ENCODE results near the gene ATAD1.
"Not testable (repeated sequence)": the region's sequence is repeated elsewhere in the genome, so short reads cannot be mapped to it uniquely, and the experiment has no call there.

ATAD1 gene

DNA sequence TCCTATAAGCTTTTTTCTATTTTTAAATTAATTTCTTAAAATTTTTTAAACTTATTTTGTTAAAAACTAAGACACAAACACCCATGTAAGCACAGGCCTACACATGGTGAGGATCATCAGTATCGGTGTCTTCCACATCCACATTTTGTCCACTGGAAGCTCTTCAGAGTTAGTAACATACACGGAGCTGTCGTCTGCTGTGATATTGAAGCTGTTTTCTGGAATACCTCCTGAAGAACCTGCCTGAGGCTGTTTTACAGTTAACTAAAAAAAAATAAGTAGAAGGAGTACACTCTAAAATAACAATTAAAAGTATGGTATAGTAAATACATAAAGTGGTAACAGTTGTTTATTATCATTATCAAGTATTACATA is 27.6 kb upstream of the ATAD1 start:
- no peak for DNase-seq

DNA sequence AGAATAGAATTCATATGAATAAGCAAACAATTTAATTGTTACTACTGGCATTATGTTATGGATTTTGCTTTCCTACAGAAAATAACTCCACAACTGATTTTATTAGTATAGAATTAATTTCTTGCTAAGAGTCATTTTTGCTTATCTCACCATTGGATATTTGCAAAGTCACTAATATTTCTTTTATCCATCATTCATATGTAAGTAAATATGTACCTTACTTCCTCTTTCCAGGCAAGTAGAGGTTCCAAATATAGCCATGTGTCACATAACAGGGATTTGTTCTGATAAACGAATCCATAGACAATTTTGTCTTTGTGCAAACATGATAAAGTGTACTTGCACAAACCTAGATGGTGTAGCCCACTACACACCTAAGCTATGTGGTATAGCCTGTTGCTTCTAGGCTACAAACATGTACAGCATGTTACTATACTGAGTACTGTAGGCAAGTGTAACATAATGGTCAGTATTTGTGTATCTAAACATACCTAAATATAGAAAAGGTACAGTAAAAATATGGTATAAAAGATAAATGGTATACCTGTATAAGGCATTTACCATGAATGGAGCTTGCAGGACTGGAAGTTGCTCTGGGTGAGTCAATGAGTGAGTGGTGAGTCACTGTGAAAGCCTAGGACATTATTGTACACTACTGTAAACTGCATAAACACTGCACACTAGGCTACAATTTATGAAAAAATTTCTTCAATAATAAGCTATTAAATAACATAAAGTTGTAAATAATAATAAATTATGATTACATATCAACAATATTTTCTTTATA is 27.0 kb upstream of the ATAD1 start:
- DNase-seq = peak; percentile 7

DNA sequence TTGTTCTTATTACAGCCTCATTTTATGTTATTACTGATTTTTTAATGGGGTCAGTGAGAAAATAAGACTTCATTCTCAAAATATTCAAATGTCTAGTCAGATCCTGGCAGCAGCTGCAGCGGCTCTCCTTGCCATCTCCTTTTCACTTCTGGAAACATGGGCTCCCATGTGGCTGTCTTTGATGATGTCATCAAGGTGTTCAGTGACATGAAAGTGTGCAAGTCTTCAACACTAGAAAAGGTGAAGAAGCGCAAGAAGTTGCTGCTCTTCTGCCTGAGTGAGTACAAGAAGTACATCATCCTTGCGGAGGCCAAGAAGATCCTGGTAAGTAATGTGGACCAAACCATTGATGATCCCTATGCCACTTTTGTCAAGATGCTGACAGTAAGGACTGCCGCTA is 25.7 kb upstream of the ATAD1 start:
- DNase-seq = no peak

- DNase-seq = no peak
Observed at GRCh38 chr10:87842776-87843497, 24.9 kb upstream of the ATAD1 start.

DNA sequence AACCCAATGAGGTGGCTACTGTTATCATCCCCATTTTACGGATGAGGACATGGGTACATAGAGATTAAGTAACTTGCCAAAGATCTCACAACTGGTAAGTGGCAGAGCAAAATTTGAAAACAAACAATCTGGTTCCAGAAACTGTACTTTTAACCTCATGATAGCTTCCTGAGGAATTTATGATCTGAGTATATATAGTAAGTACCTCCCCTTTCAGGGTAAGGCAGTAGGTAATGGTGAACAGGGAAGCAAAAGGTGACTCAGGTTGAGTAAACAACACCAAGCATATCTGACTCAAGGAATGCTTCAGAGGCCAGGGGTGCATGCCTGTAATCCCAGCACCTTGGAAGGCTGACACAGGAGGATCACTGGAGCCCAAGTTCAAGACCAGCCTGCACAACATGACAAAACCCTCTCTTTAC is 24.2 kb upstream of the ATAD1 start:
- DNase-seq = no peak

- no peak for DNase-seq
Observed at GRCh38 chr10:87841186-87841585, 23.2 kb upstream of the ATAD1 start.

GRCh38 chr10:87838650-87839049 is 20.6 kb upstream of the ATAD1 start:
- no peak for DNase-seq

DNA sequence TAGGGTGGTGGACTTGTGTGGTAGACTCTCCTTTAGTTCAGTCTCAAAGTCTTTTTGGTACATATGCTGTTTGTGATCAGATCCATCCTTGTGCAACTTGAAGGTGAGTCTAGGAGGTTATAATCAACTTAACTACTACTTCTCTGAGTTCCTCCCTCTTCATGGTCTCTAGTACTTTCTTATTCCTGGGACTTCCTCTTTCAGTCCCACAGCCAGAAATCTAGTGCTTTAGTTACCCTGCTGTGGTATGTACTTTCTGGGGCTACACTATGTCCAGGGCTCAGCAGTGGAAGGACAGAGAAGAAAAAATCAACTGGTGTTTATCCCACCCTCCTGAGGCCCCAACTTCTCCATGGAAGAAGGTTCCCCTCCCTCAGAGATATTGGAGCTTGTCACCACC is 19.4 kb upstream of the ATAD1 start:
- no peak for DNase-seq

- DNase-seq = no peak
Observed at GRCh38 chr10:87836098-87836497, 18.1 kb upstream of the ATAD1 start.

GRCh38 chr10:87829986-87830729 is 12.1 kb upstream of the ATAD1 start:
- no peak for DNase-seq

DNA sequence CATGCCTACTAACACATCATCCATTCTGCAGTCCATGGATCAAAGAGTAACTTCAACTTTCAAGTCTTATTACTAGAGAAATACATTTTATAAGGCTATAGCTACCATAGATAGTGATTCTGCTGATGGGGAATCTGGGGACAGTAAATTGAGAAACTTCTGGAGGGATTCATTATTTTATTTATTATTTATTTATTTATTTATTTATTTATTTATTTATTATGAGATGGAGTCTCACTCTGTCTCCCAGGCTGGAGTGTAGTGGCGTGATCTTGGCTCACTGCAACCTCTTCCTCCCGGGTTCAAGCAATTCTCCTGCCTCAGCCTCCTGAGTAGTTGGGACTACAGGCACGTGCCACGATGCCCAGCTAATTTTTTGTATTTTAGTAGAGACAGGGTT is 11.0 kb upstream of the ATAD1 start:
- not testable (repeated sequence) for DNase-seq

GRCh38 chr10:87827681-87828080 is 9.7 kb upstream of the ATAD1 start:
- no peak for DNase-seq

- no peak for DNase-seq
Observed at GRCh38 chr10:87826653-87827052, 8.6 kb upstream of the ATAD1 start.

GRCh38 chr10:87819289-87819585 is 1.2 kb upstream of the ATAD1 start:
- no peak for DNase-seq

DNA sequence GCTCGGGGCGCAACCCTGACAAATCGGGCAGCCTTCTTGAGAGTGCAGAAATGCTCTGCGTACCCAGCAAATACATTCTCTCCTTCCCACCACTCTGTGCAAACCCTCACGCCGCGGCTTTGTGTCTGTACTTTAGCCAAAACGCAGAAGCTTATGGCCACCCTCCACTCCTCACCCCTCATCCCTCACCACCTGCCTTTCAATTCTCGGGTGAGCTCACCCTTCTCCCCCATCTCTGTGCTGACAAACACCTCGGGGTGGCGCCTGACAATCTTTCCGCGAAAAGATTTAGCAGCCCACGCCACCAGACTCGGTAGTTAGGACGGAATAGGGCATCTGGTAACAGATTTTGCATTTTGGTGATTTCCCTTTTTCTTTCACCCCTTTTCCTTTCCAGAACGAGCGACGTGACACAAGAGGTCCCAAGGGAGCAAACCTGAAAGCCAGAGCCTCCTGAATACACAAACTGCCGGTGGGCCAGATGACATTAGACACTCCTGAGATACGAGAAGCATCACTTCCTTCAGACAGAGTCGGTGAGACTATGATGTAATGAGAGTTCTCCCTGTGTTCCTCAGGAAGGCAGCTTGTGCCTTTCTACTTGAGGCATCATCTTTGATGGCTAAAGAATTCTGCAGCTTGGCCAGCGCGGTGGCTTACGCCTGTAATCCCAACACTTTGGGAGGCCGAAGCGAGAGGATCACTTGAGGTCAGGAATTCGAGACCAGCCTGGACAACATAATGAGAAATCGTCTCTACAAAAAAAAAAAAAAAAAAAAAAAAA is 671 bp upstream of the ATAD1 start:
- DNase-seq = peak; percentile 74

DNA sequence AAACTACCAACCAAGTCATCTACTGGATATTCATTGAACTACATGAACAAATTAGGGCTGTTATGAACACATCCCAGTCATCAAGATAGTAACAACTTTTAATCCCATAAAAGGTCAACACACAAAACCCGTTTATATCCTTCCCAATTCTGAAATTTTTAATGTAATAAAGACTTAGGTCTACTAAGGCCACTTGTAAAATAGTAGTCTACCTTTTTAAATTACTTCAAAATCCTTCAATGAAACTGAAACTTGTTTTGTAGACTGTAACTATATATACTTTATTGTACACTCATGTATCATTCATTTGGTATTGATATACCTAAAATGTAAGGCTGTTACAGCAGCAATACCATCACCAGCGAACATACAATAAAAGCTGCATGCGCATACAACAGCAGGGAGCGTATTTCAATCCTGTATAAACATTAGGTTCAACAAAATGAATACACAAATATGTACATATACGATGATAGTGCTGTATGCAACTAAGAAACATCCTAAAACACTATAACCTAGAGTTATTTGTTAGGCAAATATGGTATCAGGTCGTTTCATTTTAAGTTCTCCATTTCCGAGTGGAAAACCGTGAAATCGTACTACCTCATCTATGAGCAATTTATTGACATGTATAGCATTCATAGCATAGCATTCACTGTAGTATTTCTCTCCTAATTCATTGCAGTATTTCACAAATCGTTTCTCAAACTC is 973 bp downstream of the ATAD1 start:
- no peak for DNase-seq

DNA sequence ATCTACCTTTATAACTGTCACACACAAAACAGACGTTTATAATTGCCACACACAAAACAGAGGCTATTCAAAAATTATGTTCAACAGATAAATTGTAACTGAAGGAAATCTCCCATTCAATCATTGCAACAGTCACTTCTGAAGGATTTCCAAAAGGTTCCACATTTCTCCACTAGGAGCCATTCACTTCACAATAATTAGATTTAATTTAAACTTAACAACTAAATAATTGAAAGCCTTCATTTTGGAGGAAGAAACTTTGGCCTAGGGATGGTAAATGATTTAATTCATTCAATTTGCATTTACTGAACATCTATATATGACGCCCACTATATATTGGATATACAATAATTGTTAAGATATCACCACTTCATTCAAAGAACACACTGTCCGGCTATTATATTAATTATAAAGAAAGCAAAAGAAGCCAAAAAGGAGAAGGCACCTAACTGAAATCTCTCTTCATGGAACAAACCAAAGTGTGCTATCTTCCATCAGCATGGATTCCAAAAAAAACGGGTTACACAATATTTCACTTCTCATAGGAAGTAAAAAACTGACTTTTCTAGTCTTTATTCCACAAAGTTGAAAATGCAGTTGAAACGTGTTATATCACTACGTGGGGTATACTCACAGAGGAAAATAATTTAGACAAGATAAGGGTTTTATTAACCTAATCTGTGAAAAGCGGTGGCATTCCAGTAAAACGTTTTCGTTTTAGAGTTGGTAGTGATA is 1.7 kb downstream of the ATAD1 start:
- no peak for DNase-seq

DNA sequence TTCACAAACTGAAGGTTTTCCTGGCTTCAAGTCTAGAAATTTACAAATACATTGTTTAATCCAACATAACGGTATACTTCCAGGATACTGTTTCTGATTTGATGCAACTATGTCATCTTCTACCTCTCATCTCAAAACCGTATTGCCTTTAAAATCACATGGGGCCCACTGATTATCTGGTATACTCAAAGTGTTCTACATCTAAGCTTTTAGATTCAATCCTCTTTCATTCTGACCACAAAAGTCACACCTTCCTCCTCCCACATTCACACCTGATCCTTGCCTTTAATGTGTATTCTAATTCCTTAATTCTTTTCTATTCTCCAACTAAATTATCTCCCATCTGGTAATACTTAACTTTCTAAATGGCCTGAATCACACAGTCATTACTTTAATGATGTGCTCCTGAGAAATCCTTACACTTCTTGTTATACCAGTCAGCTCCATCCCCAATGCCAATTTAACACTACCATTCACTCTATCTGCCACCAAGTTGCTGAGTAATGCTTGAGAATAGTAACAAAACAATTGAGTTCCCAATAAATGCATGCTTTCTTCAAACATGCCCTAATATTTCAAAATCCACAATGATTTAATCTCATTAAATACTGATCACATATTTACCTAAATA is 13.0 kb downstream of the ATAD1 start:
- DNase-seq = no peak

DNA sequence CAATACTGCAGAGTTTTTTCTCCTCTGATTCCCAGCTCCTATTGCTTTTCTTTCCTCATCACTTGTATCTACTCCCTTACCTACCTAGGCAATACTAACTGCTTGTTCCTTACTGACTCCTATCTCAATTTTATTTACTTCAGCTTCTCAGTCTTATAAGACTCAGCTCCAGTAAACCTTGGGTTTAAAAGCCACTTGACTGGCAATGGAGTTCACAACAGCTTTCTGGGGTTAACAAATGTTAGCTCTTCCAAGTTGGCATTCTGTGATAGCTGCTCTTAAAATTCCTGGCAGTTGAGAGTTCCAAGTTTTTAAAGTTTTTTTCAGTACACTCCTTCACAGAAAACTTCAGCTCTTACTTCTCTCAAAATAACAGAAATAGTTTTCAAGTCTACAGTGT is 14.2 kb downstream of the ATAD1 start:
- no peak for DNase-seq

GRCh38 chr10:87803328-87803727 is 14.7 kb downstream of the ATAD1 start:
- no peak for DNase-seq

DNA sequence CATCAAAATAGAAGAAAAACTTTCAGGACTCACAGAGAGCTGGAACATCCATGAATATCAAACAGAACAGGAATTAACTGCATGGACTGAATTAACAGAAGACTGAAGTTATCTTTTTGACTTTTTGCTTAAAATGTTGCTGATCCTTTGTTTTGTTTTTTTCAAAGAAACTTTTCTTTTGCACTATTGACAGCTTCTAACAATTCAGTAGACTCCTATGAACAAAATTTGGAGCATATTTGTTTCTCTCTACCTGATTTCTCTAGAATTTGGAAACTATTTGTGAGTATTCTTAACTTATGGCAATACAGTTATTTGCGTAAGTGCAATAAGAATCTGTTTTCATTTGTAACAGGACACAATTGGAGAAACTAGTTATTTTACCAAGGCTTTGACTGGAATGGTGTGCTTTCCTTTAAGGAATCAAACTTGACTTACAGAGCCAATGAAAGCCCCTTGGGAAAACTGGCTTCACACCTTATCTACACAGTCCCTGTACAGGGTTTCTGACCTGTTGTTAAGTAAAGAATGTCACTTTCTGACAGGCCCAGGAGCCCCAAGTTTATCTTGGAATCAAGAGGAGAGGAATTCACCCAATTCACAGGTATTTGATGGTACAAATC is 16.1 kb downstream of the ATAD1 start:
- DNase-seq = not testable (repeated sequence)

All from activated CD4-positive, alpha-beta T cell treated with anti-CD3 and anti-CD28 coated beads for 48 hours (primary cell).